DLD1 (cell line): ENCODE measurements around the gene ANP32E.

Experiments used
- in situ Hi-C: cut with HindIII; loops from 2 replicates; pipeline ENCODE4 v1.10.0; 2017; ENCODE audit warnings: low sequenced_read_pairs

ANP32E gene

DNA sequence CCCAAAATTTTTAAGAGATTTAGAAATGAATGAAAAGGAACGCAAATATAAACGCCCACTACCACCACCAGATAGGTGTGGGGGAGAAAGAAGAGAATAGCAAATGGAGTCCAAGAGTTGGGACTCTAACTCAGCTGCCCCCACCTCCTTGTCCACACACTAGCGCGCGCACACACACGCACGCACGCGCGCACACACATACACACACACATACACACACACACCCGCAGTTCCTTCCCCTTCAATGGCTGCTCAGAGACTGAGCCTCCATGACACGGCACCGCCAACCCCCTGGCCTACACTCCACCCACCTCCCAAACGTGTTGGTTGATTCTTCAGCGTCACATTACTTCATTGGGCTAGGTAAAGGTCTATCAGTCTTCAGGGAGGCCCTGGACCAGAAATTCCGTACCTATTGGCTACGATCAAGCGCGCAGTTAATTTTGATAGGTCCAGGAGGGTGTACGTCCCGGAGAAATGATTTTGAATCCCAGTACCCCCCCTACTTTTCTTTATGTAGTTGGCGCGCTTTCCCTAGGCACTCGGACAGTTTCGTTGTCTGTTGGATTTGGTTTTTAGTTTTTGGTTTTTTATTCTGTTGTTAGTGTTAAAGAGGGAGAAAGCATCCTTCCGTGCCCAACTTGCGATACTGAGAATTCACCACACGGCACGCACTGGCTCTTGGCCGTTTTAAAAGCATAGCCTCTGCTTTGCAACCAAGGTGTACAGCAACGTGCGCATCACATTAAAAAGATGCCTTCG, at the start of gene ANP32E:
Gene ANP32E (minus strand): TSS at position 261 of the 762 bp plus-strand sequence. CDS start 326 bp downstream, outside the sequence.
- in situ Hi-C loops = no loop called here

DNA sequence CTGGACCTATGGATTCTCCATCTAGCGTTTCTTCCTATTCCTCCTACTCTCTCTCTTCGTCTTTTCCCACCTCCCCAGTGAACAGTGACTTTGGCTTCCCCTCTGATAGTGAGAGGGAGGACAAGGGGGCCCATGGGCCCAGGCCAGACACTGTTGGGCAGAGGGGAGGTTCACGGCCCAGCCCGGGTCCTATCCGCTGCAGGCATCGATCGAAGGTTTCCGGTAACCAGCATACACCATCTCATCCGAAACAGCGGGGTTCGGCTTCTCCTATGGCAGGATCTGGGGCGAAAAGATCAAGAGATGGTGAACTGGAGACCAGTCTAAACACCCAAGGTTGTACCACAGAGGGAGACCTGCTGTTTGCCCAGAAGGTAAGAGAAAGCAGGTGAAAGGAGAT, 47.3 kb upstream of the ANP32E start:
- in situ Hi-C loops = no loop called here

DNA sequence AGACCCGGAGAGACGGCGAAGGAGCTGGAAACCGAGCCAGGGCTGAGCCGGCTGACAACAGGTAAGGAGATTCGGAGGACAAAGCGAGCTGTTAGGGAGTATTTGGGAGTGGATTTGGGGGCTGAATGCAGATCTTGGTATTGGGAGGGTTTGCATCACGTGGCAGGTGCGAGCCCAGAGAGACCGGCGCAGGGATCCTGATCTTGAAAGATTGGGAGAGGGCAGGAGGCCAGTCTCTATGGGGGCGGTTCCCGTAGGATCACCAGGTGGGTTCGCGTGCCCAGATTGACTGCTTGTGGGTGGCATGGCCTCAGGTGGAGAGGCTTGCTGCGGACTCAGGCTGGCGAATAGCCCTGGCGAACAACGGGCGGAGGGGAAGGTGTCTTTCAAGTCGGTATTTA, 46.6 kb upstream of the ANP32E start:
- in situ Hi-C loops = no loop called here

DNA sequence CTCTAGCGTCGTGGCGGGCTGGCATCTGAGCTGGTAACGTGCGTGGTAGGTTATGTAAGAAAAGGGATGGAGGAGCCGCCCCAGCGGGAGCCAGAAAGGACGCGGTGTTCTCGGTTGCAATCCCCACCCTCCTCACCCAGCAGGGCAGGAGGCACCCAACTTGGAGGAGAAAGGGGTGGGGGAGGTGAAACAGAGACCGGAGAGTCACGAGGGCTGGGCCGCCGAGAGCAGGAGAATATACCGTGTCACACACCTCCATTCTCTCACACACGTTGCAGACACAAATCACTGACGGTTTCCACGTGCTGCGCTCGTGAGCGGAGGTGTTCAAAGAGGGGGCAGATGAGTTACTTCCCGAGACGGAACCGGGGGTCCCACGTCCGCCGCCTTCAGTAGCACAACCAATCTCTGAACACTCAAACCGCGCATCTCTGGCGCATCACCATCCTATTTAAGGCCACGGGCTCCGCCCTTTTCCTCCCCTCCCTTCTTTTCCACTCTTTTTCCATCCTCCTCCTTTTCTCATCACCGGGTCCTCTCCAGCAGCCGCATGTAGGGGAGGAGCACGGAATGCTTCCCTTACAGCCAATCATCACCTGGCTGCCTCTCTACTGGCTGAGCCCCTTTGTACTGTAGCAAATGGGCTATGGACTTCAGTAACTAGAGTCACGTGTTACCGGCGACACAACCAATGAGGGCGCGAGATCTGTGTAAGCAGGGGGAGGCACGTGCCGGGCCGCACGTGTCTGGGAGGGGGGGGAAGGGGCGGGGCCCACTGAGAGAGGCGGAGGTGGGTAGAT, 46.0 kb upstream of the ANP32E start, which contains the start of gene CIART:
Gene CIART (plus strand): TSS at position 797 of the 800 bp plus-strand sequence. CDS start 714 bp downstream, outside the sequence.
- in situ Hi-C loops = no loop called here

DNA sequence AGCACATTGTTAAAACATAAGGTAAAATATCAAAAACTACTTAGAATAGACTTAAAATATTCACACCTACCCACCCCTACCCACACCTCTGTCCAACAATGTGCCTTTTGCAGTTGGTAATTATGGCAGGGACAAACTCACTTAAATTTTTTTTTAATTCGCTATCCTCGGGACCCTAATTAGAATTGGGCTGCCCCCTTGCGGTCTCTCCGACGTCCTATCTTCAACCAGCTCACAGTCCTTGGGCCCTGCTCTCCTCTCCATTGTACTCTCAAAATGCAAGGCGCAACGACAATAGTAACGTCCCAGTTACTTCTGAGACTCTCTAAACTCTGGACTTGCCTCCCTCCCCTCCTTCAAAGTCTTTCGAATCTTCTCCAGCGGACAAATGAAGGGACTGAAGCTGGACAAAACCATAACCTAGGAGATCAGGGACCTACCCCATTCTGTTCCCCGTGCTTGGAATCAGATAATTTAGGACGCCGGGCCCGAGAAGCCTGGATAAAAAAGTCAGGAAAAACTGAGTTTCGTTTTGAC, 45.4 kb upstream of the ANP32E start:
- in situ Hi-C loops = no loop called here

DNA sequence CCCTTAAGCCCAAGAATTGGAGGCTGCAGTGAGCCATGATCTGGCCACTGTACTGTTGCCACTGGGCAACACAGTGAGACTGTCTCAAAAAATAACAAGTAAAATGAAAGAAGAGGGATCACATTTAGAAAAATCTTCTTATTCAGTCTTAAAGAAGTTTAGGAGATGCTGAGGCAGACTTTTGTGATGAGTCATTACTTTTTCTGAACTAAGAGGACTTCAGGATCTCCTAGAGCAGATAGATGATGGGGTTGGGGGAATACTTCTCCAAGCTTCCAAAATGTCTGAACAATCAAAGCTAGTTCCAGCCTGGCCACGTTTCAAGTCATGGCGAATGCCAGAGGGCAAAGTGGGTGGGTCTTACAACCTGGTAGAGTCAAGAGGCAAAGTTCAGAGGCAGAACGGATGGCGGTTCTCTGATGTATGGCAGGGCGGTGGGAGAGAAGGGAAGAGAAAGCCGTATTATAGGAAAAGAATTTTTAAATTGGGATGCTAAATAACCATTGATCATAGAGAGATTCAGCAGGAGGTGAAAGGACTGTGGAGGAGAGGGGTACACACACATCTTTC, 44.3 kb upstream of the ANP32E start:
- in situ Hi-C loops = no loop called here

DNA sequence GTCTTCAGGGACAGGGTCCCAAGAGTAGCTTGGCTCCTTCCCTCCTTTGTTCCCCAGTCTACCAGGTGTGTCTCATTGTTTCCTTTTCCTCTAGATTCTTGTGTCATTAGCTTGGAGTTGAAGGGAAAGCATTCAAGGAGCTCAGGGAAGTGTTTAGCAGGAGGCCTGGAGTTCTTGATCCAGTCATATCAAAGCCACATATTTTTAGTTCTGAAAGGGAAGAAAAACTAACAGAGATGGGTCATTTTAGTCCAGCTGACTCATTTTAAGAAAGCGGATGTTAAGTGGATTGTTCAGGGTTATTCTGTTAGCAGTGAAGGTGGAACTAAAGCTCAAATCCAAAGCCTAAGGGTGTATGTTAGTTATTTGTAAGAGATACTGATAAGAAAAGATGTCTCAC, 37.4 kb upstream of the ANP32E start:
- in situ Hi-C loops = no loop called here

DNA sequence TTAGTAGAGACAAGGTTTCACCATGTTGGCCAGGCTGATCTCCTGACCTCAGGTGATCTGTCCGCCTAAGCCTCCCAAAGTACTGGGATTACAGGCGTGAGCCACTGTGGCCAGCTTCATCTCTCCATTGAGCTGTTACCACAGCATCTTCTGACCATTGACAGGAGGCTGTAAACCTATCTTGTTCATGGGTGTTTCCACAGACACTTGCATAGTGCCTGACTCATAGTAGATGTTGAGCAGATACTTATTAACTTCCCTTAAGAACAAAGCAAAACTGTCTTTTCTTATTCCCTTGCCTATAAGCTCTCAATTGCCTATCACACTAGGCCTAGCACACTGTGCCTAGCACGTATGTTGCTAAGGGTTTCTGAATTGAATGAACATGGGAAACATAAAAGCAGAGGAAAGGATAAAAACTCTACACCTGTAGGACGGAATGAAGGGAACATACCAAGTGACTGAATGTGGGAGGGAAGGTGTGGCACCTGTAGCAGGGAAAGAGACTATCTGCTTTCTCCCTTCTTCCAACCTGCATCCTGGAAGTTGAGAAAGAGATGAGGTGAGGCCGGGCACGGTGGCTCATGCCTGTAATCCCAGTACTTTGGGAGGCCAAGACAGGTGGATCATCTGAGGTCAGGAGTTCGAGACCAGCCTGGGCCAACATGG, 35.5 kb upstream of the ANP32E start:
- in situ Hi-C loops = no loop called here

DNA sequence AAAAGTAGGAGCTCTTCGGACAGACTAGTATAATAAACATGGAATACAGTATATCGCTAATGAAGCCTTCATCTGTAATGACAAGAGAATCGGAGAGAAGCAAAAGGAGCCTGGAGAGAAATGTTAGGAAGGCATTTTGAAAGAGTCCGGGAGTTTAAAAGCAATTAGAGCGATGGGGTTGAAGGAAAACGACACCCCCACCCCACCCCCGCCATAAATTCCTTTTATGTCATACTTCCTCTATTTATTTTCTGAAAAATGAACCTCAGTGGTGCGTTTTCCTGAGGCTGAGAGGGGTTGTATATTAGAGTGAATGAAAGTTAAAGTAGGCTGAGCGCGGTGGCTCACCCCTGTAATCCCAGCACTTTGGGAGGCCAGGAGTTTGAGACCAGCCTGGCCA, 33.5 kb upstream of the ANP32E start:
- in situ Hi-C loops = no loop called here

DNA sequence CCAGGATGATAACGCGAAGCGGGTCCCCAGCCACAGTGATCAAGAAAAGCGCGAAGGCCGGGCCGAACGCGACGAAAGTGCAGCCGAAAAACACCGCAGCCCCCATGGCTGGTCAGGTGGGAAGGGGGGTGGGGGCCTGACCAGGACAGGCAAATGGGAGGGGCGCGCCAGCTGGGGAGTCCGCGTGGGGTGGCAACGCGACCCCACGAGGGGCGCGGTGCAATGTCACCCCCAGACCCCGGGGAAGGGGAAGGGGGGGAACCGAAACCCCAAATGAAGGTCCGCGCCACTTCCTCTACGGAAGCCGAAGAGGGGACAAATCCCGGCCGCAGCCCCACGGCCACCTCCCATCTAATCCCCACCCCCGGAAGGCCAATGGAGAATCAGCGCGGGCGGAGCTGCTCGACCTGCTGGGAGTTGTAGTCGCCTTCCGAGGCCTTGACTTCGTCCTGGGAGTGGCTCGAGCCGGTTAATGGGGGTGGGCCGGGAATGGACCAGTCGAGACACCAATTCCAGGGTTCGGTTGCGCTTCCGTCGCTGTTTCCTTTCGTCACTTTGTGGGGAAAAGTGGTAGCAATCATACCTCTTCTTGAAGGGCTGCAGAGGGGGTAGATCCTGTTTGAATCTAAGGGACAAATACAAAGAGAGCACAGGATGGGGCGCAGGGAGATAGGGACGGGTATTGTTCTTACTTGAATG, 32.9 kb upstream of the ANP32E start, which contains the start of gene APH1A:
Gene APH1A (minus strand): TSS at position 312 of the 699 bp plus-strand sequence. CDS start 206 bp downstream, at position 106.
- in situ Hi-C loops = no loop called here

DNA sequence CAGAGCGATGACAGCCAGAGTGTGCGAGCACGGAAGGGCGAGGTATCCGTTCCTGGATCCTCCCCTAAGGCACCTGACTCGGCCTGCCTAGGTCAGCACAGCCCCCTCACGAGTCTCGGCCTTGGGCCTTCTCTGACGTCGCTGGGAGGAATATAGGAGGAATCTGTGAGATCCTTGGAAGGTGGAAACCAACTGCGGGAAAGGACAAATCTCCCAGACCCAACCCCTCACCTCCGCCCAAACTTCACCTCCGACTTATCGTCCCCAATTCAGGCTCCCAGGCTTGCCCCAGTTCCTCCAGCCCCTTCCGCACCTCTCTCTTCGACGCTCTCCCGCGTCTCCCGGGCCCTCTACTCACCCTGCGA, 32.4 kb upstream of the ANP32E start:
- in situ Hi-C loops = no loop called here

DNA sequence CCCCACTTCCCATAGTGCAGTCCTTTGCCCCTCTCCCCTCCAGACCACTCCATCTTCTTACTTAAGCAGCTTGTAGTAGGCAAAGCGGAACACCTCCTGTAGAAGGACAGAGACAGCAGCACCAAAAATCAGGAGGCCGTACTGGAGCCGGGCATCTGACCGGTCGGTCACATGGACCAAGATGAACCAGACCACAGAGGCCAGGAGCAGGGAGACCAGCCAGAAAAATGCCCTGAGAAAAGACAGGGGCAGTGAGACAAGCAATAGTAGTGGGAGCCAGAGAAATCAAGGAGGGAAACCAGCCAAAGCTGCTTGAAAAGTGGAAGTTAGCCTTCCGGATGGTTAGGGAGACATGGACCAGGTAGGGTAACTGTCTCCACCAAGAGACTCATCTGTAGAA, 32.0 kb upstream of the ANP32E start:
- in situ Hi-C loops = no loop called here

DNA sequence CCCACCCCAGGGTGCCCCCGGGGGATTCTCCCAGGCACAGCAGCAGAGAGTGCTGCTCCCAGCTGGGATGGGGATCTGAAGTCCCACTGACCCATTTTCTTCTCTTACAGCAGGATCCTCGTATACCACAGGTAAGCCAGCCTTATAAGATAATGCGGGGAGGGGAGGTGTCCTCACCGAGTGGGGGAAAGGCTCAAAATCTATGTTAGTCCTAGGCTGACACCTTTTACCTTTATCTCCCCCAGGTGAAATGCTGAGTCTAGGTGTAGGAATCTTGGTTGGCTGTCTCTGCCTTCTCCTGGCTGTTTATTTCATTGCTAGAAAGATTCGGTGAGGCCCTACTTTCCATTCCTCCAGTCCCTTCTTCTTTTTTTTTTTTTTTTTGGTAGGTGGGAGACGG, 27.6 kb upstream of the ANP32E start:
- in situ Hi-C loops = no loop called here

DNA sequence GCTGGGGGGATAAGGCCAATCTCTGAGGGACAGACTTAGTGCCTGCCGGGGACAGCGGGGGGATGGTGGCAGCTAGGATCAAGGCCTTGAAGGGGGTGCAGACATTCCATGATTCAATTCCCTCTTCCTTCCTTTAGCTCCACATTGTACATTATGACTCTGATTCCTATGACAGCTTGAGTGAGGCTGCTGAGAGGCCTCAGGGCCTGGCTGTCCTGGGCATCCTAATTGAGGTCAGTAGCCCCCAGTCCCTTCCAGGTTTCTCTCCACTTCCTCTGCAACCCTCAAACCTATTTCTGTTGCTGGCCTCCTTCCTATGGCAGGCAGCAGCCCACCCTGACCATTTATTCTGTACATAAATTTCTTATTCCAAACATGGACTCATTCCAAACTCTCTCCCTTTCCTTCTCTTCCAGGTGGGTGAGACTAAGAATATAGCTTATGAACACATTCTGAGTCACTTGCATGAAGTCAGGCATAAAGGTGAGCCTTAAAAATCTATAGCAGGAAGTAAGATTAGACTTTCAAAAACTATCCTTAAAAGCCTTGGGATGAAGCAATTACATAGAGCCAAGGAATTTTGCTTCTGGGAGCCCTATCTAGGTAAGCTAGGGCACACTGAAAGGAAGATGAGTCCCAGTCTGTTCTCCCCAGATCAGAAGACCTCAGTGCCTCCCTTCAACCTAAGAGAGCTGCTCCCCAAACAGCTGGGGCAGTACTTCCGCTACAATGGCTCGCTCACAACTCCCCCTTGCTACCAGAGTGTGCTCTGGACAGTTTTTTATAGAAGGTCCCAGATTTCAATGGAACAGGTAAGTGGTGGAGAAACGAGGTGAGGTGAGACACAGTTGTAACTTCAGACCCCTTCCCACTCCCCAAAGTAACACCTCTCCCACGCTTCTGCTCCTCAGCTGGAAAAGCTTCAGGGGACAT, 26.7 kb upstream of the ANP32E start:
- in situ Hi-C loops = no loop called here

DNA sequence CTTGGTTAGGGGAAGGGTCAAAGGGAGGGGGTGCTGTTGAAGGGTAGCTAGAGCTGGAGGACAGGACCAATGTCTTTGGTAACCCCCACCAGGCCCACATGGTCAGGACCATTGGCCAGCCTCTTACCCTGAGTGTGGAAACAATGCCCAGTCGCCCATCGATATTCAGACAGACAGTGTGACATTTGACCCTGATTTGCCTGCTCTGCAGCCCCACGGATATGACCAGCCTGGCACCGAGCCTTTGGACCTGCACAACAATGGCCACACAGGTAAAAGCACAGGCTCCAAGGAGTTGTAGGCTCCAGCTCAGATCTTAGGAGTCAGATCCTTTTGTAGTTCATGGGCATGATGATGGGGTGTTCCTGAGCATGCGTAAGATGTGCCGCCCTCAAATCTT, 25.5 kb upstream of the ANP32E start:
- in situ Hi-C loops = no loop called here

DNA sequence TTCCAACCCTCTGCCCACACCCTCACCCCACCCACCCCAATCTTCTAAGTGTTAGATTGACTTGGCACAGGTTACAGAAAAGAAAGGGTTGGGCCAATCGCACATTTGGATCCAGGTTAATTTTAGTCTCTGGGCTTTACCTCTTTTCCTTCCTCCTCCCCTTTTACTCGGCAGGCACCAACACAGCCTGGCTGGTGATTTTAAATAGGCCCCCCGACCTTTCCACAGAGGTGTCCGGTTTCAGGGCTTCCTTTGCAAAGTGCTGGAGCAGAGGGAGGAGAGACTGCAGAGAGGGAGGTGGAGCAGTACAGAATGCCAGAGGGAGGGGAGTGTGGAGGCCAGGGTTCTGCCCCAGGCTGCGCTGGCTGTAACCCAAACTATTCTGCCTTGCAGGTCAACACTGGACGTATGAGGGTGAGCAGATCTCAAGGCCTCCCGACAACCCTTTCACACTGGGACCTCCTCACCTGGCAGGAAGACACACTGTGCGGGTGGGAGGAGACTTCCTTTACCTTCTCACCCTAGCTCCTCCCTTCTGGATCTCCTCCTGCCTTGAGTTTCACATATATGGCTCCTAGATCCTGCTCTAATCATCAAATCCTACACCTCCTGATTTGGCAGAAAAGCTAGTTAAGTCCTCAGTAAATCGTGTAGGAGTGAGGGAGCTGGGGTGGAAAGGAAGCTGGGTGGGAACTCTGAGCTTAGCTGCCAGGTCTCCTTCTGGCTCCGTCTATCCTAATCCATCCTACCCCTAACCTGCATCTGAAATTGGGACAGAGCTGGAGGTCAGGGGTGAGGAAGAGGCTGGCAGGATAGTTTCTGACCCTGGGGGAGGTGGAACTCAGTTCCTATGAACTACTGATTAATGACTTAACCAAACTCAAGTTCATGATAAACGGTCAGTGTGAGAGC, 24.1 kb upstream of the ANP32E start:
- in situ Hi-C loops = no loop called here

DNA sequence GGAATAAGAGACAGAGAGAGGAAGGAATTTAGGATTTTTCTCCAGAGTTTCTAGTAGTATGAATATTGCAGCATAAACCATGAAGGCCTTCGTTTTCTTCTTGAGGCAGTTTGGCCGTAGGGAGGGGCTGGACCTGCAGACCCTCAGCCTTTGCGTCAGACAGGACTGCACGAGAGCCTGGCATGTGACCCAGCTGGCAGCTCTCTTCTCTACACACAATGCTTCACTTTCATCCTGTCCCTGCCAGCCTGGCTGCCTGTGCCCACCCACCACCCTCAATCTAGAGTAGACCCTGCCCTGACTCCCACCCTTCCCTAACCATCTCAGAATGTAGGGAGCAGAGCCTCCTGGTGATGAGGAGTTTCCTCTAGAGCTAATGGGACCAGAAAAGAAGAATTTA, 23.3 kb upstream of the ANP32E start:
- in situ Hi-C loops = no loop called here
